Measurements from ENCODE around the gene IKZF3. TPM values are rescaled to one million over a fixed set of nuclear protein-coding genes. Genes with fewer than 3 reads are reported as not detected.

Gene IKZF3
- total RNA-seq, 6 experiments from 2014 or later = 0.22 to 1.9 (median 0.92) TPM

- TF ChIP-seq POLR2A (IDR thresholded peaks at IDR 0.05) (no peak), CTCF (IDR thresholded peaks at IDR 0.05) (no peak)
- ATAC-seq (no peak), DNase-seq (no peak)
- no peaks in the 10 kb centered on the region for H3K9me3 ChIP-seq
- WGBS (ENCODE audit: insufficient coverage, low coverage, low lambda C conversion rate, missing lambda C conversion rate) = 100% methylated on average over 1 of the region's 7 CpGs
- H3K27ac ChIP-seq = no peak overlapping the region
- intact Hi-C loops (cut with DNase I) = loop anchor here (10.0 kb wide), 2 partner anchors 111 to 201 kb away; partner anchors contain the start of gene STARD3 (in 1 of the 2)
- no peak overlapping the region for H3K4me3 ChIP-seq
- H3K27me3 ChIP-seq = no peaks in the 10 kb centered on the region
- H3K4me1 ChIP-seq = peaks cover 0 to 4% (median 0%) of the 10 kb centered on the region in 4 donors
- peaks cover 0 to 33% (median 10%) of the 10 kb centered on the region in 4 donors for H3K36me3 ChIP-seq
These were observed 118.0 kb downstream of the IKZF3 start for GRCh38 chr17:39746145-39746461.

GRCh38 chr17:39745335-39746144 is 118.6 kb downstream of the IKZF3 start:
- H3K4me3 ChIP-seq = no peak overlapping the region
- no peaks in the 10 kb centered on the region for H3K9me3 ChIP-seq
- intact Hi-C loops (cut with DNase I) = loop anchor here (10.0 kb wide), 2 partner anchors 111 to 201 kb away; partner anchors contain the start of gene STARD3 (in 1 of the 2)
- peaks cover 0 to 8% (median under 1%) of the 10 kb centered on the region in 4 donors for H3K4me1 ChIP-seq
- DNase-seq (peak in 1 of 3 donors; percentile 39), ATAC-seq (no peak)
- 91% methylated on average over 4 of the region's 23 CpGs for WGBS (ENCODE audit: insufficient coverage, low coverage, low lambda C conversion rate, missing lambda C conversion rate)
- TF ChIP-seq POLR2A (IDR thresholded peaks at IDR 0.05) (no peak), CTCF (IDR thresholded peaks at IDR 0.05) (no peak)
- H3K27ac ChIP-seq = no peak overlapping the region
- no peaks in the 10 kb centered on the region for H3K27me3 ChIP-seq
- H3K36me3 ChIP-seq = peaks cover 0 to 33% (median 10%) of the 10 kb centered on the region in 4 donors

GRCh38 chr17:39744836-39745215 is 119.3 kb downstream of the IKZF3 start:
- Histone ChIP-seq H3K4me1 (peaks cover 0 to 9% (median 4%) of the 10 kb centered on the region in 4 donors), H3K4me3 (no peak overlapping the region), H3K36me3 (peaks cover 0 to 33% (median 10%) of the 10 kb centered on the region in 4 donors), H3K27me3 (no peaks in the 10 kb centered on the region), H3K27ac (no peak overlapping the region), H3K9me3 (no peaks in the 10 kb centered on the region)
- TF ChIP-seq CTCF (IDR thresholded peaks at IDR 0.05) = no peak
- no peak for TF ChIP-seq POLR2A (IDR thresholded peaks at IDR 0.05)
- intact Hi-C loops (cut with DNase I) = loop anchor here (10.0 kb wide), 2 partner anchors 110 to 200 kb away; partner anchors contain the start of gene STARD3 (in 1 of the 2)
- WGBS (ENCODE audit: insufficient coverage, low coverage, low lambda C conversion rate, missing lambda C conversion rate) = no CpG with 5 or more reads among the region's 8 CpGs
- ATAC-seq (no peak), DNase-seq (no peak)

- Histone ChIP-seq H3K27me3 (no peaks in the 10 kb centered on the region), H3K27ac (no peak overlapping the region), H3K4me1 (peaks cover 0 to 11% (median 5%) of the 10 kb centered on the region in 4 donors), H3K4me3 (no peak overlapping the region), H3K9me3 (no peaks in the 10 kb centered on the region), H3K36me3 (peaks cover 0 to 33% (median 10%) of the 10 kb centered on the region in 4 donors)
- 96% methylated on average over 9 of the region's 16 CpGs for WGBS (ENCODE audit: insufficient coverage, low coverage, low lambda C conversion rate, missing lambda C conversion rate)
- intact Hi-C loops (cut with DNase I) = loop anchor here (10.0 kb wide), 2 partner anchors 109 to 199 kb away; partner anchors contain the start of gene STARD3 (in 1 of the 2)
- no peak for TF ChIP-seq POLR2A (IDR thresholded peaks at IDR 0.05)
- TF ChIP-seq CTCF (IDR thresholded peaks at IDR 0.05) = no peak
- no peak for ATAC-seq
- no peak for DNase-seq
These were observed 119.9 kb downstream of the IKZF3 start for GRCh38 chr17:39744075-39744835.

Measured in right lobe of liver (tissue), 6 donors.